SK-N-SH treated with all-trans-retinoic acid at 6 μM for 48 hours (cell line): Measurements from ENCODE around the gene SULT1B1.

Experiments used
- ARNTL ChIP-seq: fragments of 450-650 bp; formaldehyde crosslinking; IDR thresholded peaks from 2 replicates; pipeline ENCODE4 v1.5.0; 2020; ENCODE audit warnings: low read depth, mild to moderate bottlenecking, moderate library complexity, borderline replicate concordance
- BACH2 ChIP-seq: fragments of 250-450 bp; sonication (Bioruptor Pico); IDR thresholded peaks from 2 replicates; pipeline ENCODE4 v1.9.0; 2021; ENCODE audit warnings: mild to moderate bottlenecking, borderline replicate concordance
- CSRNP3 ChIP-seq: fragments of 250-450 bp; sonication (Bioruptor Pico); IDR thresholded peaks from 2 replicates; pipeline ENCODE4 v1.5.1; 2021; ENCODE audit warnings: mild to moderate bottlenecking, moderate library complexity
- ESRRG ChIP-seq: fragments of 250-450 bp; sonication (Bioruptor Pico); IDR thresholded peaks from 2 replicates; pipeline ENCODE4 v1.6.1; 2021; ENCODE audit warnings: mild to moderate bottlenecking
- GLIS3 ChIP-seq: fragments of 250-450 bp; sonication (Bioruptor Pico); IDR thresholded peaks from 2 replicates; pipeline ENCODE4 v1.5.0; 2020; ENCODE audit warnings: mild to moderate bottlenecking, moderate library complexity
- PATZ1 ChIP-seq: fragments of 250-450 bp; sonication (Bioruptor Pico); IDR thresholded peaks from 2 replicates; pipeline ENCODE4 v1.8.0; 2020; ENCODE audit warnings: mild to moderate bottlenecking, moderate library complexity, borderline replicate concordance
- RARB ChIP-seq: fragments of 250-450 bp; sonication (Bioruptor Pico); IDR thresholded peaks from 2 replicates; pipeline ENCODE4 v1.8.0; 2021; ENCODE audit warnings: mild to moderate bottlenecking, moderate library complexity
- SNAI2 ChIP-seq: fragments of 250-450 bp; sonication (Bioruptor Pico); IDR thresholded peaks from 2 replicates; pipeline ENCODE4 v1.5.0; 2020; ENCODE audit warnings: mild to moderate bottlenecking, moderate library complexity
- TSHZ2 ChIP-seq: fragments of 250-450 bp; sonication (Bioruptor Pico); IDR thresholded peaks from 2 replicates; pipeline ENCODE4 v1.5.0; 2020; ENCODE audit warnings: mild to moderate bottlenecking, moderate library complexity
- ZFP3 ChIP-seq: fragments of 250-450 bp; sonication (Bioruptor Pico); IDR thresholded peaks from 2 replicates; pipeline ENCODE4 v1.5.0; 2020; ENCODE audit warnings: mild to moderate bottlenecking, moderate library complexity
- ZFP30 ChIP-seq: fragments of 450-650 bp; formaldehyde crosslinking; IDR thresholded peaks from 2 replicates; pipeline ENCODE4 v1.5.0; 2022; ENCODE audit warnings: mild to moderate bottlenecking, moderate library complexity
- ZNF70 ChIP-seq: fragments of 450-650 bp; formaldehyde crosslinking; IDR thresholded peaks from 2 replicates; pipeline ENCODE4 v1.5.0; 2020; ENCODE audit warnings: mild to moderate bottlenecking, moderate library complexity
- ZNF8 ChIP-seq: fragments of 450-650 bp; formaldehyde crosslinking; IDR thresholded peaks from 2 replicates; pipeline ENCODE4 v1.5.0; 2020; ENCODE audit warnings: mild to moderate bottlenecking, moderate library complexity

GRCh38 chr4:69750346-69750745 lies 10.1 kb downstream of the SULT1B1 start:
- no peak for TF ChIP-seq PATZ1 (CRISPR knock-in tag)
- no peak for TF ChIP-seq ARNTL (CRISPR knock-in tag)
- no peak for TF ChIP-seq ZNF8 (CRISPR knock-in tag)
- TF ChIP-seq ZFP30, result no peak
- TF ChIP-seq CSRNP3 (CRISPR knock-in tag), result no peak
- TF ChIP-seq GLIS3 (CRISPR knock-in tag), result no peak
- no peak for TF ChIP-seq ZFP3 (CRISPR knock-in tag)
- TF ChIP-seq ESRRG (CRISPR knock-in tag), result no peak
- no peak for TF ChIP-seq SNAI2 (CRISPR knock-in tag)
- no peak for TF ChIP-seq ZNF70 (CRISPR knock-in tag)
- no peak for TF ChIP-seq BACH2 (CRISPR knock-in tag)
- no peak for TF ChIP-seq TSHZ2
- TF ChIP-seq RARB (CRISPR knock-in tag), result no peak
